ENCODE measurements around the gene ANK3.

- TF ChIP-seq CTCF (optimal IDR thresholded peaks at IDR 0.05 in 1 of 3, IDR thresholded peaks at IDR 0.05 in 1 of 3, conservative IDR thresholded peaks at IDR 0.05 in 1 of 3; ENCODE audit: extremely low read depth in 1 of 3, insufficient read depth in 2 of 3, low read length in 3 of 3) (no peak), EZH2 (IDR thresholded peaks at IDR 0.05; ENCODE audit: low read length) (no peak)
These were observed 19.5 kb upstream of the ANK3 start for GRCh38 chr10:60409202-60409601.

Measured in keratinocyte (primary cell).